ENCODE measurements around the gene GPR4. TPM values are rescaled to one million over a fixed set of nuclear protein-coding genes. Genes with fewer than 3 reads are reported as not detected.

The GPR4 gene
- total RNA-seq, 5 donors from 2014 or later (not counting 1 experiment from before 2014, with no cell fraction given), result 0.20 TPM; not detected in 4

GRCh38 chr19:45637890-45638667, 36.1 kb upstream of the GPR4 start:
- no peak overlapping the region for H3K27ac Mint-ChIP-seq
- H3K9me3 Mint-ChIP-seq, result no peaks in the 10 kb centered on the region
- Histone ChIP-seq H3K36me3 (ENCODE audit: control insufficient read depth in 2 of 2, extremely low read depth in 1 of 2, insufficient read depth in 1 of 2, low read length in 1 of 2) (no peaks in the 10 kb centered on the region), H3K27me3 (replicated peaks in 1 of 2; ENCODE audit: control insufficient read depth in 2 of 2, extremely low read depth in 1 of 2, insufficient read depth in 2 of 2, low read length in 1 of 2) (no peaks in the 10 kb centered on the region), H3K9me3 (no peaks in the 10 kb centered on the region), H3K27ac (ENCODE audit: low read length) (no peak overlapping the region), H3K4me1 (ENCODE audit: control insufficient read depth in 1 of 2, extremely low read depth in 1 of 2, insufficient read depth in 2 of 2, low read length in 2 of 2) (peaks cover 9 to 50% of the 10 kb centered on the region in 2 experiments), H3K4me3 (ENCODE audit: control insufficient read depth in 1 of 2, extremely low read depth in 1 of 2, low read length in 1 of 2) (peak overlapping the region; percentile 68 to 75)
- 91% methylated on average over 16 of the region's 19 CpGs for WGBS (ENCODE audit: insufficient coverage)
- ChIA-PET POLR2A (no interaction called here), CTCF (interaction anchor here in 1 of 2 donors (0.7 kb wide), 1 partner anchor 152 kb away, joined by 3 read pairs; no protein-coding TSS in a partner anchor)
- H3K27me3 Mint-ChIP-seq, result no peaks in the 10 kb centered on the region
- H3K4me3 Mint-ChIP-seq, result peak overlapping the region; percentile 92 to 95 (median 93)
- no peak for DNase-seq
- peaks cover 7% of the 10 kb centered on the region for H3K36me3 Mint-ChIP-seq
- ATAC-seq (replicated peaks in 1 of 4), result no peak
- peaks cover 32 to 39% (median 33%) of the 10 kb centered on the region in 3 donors for H3K4me1 Mint-ChIP-seq

- H3K4me1 Mint-ChIP-seq, result peaks cover 24 to 28% (median 26%) of the 10 kb centered on the region in 3 donors
- no peak overlapping the region for H3K27ac Mint-ChIP-seq
- DNase-seq (no peak), ATAC-seq (replicated peaks in 1 of 4) (no peak)
- ChIA-PET CTCF (interaction anchor here in 1 of 2 donors (0.7 kb wide), 1 partner anchor 1114 kb away, joined by 8 read pairs; no protein-coding TSS in a partner anchor), POLR2A (interaction anchor here in 1 of 2 donors (0.6 to 0.8 kb wide), 3 partner anchors 15 to 279 kb away, joined by 4 to 8 read pairs (median 5); no protein-coding TSS in a partner anchor)
- Histone ChIP-seq H3K4me3 (ENCODE audit: control insufficient read depth in 1 of 2, extremely low read depth in 1 of 2, low read length in 1 of 2) (no peak overlapping the region), H3K36me3 (ENCODE audit: control insufficient read depth in 2 of 2, extremely low read depth in 1 of 2, insufficient read depth in 1 of 2, low read length in 1 of 2) (peaks cover 5 to 7% of the 10 kb centered on the region in 2 donors), H3K4me1 (ENCODE audit: control insufficient read depth in 1 of 2, extremely low read depth in 1 of 2, insufficient read depth in 2 of 2, low read length in 2 of 2) (peaks cover 6 to 38% of the 10 kb centered on the region in 2 experiments), H3K9me3 (no peaks in the 10 kb centered on the region), H3K27me3 (replicated peaks in 1 of 2; ENCODE audit: control insufficient read depth in 2 of 2, extremely low read depth in 1 of 2, insufficient read depth in 2 of 2, low read length in 1 of 2) (no peaks in the 10 kb centered on the region), H3K27ac (ENCODE audit: low read length) (no peak overlapping the region)
- H3K9me3 Mint-ChIP-seq, result no peaks in the 10 kb centered on the region
- no peaks in the 10 kb centered on the region for H3K27me3 Mint-ChIP-seq
- no CpG with 5 or more reads among the region's 2 CpGs for WGBS (ENCODE audit: insufficient coverage)
- no peak overlapping the region for H3K4me3 Mint-ChIP-seq
- peaks cover 9% of the 10 kb centered on the region for H3K36me3 Mint-ChIP-seq
Measured at GRCh38 chr19:45636902-45637301, 34.9 kb upstream of the GPR4 start.

GRCh38 chr19:45636275-45636674, 34.3 kb upstream of the GPR4 start:
- H3K36me3 Mint-ChIP-seq, result peaks cover 9% of the 10 kb centered on the region
- CTCF ChIA-PET, result no interaction called here
- no peak for DNase-seq
- POLR2A ChIA-PET, result no interaction called here
- H3K9me3 ChIP-seq, result no peaks in the 10 kb centered on the region
- no peaks in the 10 kb centered on the region for H3K27me3 Mint-ChIP-seq
- WGBS (ENCODE audit: insufficient coverage), result no CpG with 5 or more reads among the region's 1 CpG
- no peak overlapping the region for H3K27ac ChIP-seq (ENCODE audit: low read length)
- H3K4me3 Mint-ChIP-seq, result no peak overlapping the region
- H3K36me3 ChIP-seq (ENCODE audit: control insufficient read depth in 2 of 2, extremely low read depth in 1 of 2, insufficient read depth in 1 of 2, low read length in 1 of 2), result peaks cover 5 to 8% of the 10 kb centered on the region in 2 donors
- H3K9me3 Mint-ChIP-seq, result no peaks in the 10 kb centered on the region
- peaks cover 4 to 32% of the 10 kb centered on the region in 2 experiments for H3K4me1 ChIP-seq (ENCODE audit: control insufficient read depth in 1 of 2, extremely low read depth in 1 of 2, insufficient read depth in 2 of 2, low read length in 2 of 2)
- H3K4me1 Mint-ChIP-seq, result peaks cover 19 to 22% (median 20%) of the 10 kb centered on the region in 3 donors
- H3K27me3 ChIP-seq (replicated peaks in 1 of 2; ENCODE audit: control insufficient read depth in 2 of 2, extremely low read depth in 1 of 2, insufficient read depth in 2 of 2, low read length in 1 of 2), result no peaks in the 10 kb centered on the region
- H3K27ac Mint-ChIP-seq, result no peak overlapping the region
- ATAC-seq (replicated peaks in 1 of 4), result no peak
- no peak overlapping the region for H3K4me3 ChIP-seq (ENCODE audit: control insufficient read depth in 1 of 2, extremely low read depth in 1 of 2, low read length in 1 of 2)

- H3K36me3 Mint-ChIP-seq, result peaks cover 9% of the 10 kb centered on the region
- no peaks in the 10 kb centered on the region for H3K9me3 Mint-ChIP-seq
- Histone ChIP-seq H3K4me1 (ENCODE audit: control insufficient read depth in 1 of 2, extremely low read depth in 1 of 2, insufficient read depth in 2 of 2, low read length in 2 of 2) (no peaks in the 10 kb centered on the region), H3K36me3 (ENCODE audit: control insufficient read depth in 2 of 2, extremely low read depth in 1 of 2, insufficient read depth in 1 of 2, low read length in 1 of 2) (peaks cover 7 to 33% of the 10 kb centered on the region in 2 donors), H3K27me3 (replicated peaks in 1 of 2; ENCODE audit: control insufficient read depth in 2 of 2, extremely low read depth in 1 of 2, insufficient read depth in 2 of 2, low read length in 1 of 2) (no peaks in the 10 kb centered on the region), H3K9me3 (no peaks in the 10 kb centered on the region), H3K27ac (ENCODE audit: low read length) (no peak overlapping the region), H3K4me3 (ENCODE audit: control insufficient read depth in 1 of 2, extremely low read depth in 1 of 2, low read length in 1 of 2) (no peak overlapping the region)
- POLR2A ChIA-PET, result no interaction called here
- DNase-seq (peak in 3 of 35 experiments; percentile 24 to 47 (median 25)), ATAC-seq (replicated peaks in 1 of 4) (peak in 1 of 4 experiments; percentile 37)
- CTCF ChIA-PET, result no interaction called here
- H3K4me3 Mint-ChIP-seq, result no peak overlapping the region
- no peak overlapping the region for H3K27ac Mint-ChIP-seq
- 78% methylated on average over 18 of the region's 27 CpGs for WGBS (ENCODE audit: insufficient coverage)
- no peaks in the 10 kb centered on the region for H3K4me1 Mint-ChIP-seq
- H3K27me3 Mint-ChIP-seq, result no peaks in the 10 kb centered on the region
Measured at GRCh38 chr19:45632468-45633196, 30.6 kb upstream of the GPR4 start.

GRCh38 chr19:45630463-45630862, 28.5 kb upstream of the GPR4 start:
- no peak for ATAC-seq (replicated peaks in 1 of 4)
- peaks cover 0 to 1% (median 0%) of the 10 kb centered on the region in 3 donors for H3K4me1 Mint-ChIP-seq
- CTCF ChIA-PET, result interaction anchor here in 1 of 2 donors (1.4 kb wide), 1 partner anchor 12 kb away, joined by 4 read pairs; no protein-coding TSS in a partner anchor
- Histone ChIP-seq H3K36me3 (ENCODE audit: control insufficient read depth in 2 of 2, extremely low read depth in 1 of 2, insufficient read depth in 1 of 2, low read length in 1 of 2) (peaks cover 9 to 49% of the 10 kb centered on the region in 2 donors), H3K4me3 (ENCODE audit: control insufficient read depth in 1 of 2, extremely low read depth in 1 of 2, low read length in 1 of 2) (no peak overlapping the region), H3K27me3 (replicated peaks in 1 of 2; ENCODE audit: control insufficient read depth in 2 of 2, extremely low read depth in 1 of 2, insufficient read depth in 2 of 2, low read length in 1 of 2) (no peaks in the 10 kb centered on the region), H3K9me3 (no peaks in the 10 kb centered on the region), H3K4me1 (ENCODE audit: control insufficient read depth in 1 of 2, extremely low read depth in 1 of 2, insufficient read depth in 2 of 2, low read length in 2 of 2) (no peaks in the 10 kb centered on the region), H3K27ac (ENCODE audit: low read length) (no peak overlapping the region)
- 48% methylated on average over 2 of the region's 2 CpGs for WGBS (ENCODE audit: insufficient coverage)
- POLR2A ChIA-PET, result no interaction called here
- no peaks in the 10 kb centered on the region for H3K9me3 Mint-ChIP-seq
- no peak for DNase-seq
- H3K27me3 Mint-ChIP-seq, result no peaks in the 10 kb centered on the region
- no peak overlapping the region for H3K4me3 Mint-ChIP-seq
- H3K27ac Mint-ChIP-seq, result no peak overlapping the region
- H3K36me3 Mint-ChIP-seq, result peaks cover 9% of the 10 kb centered on the region

GRCh38 chr19:45629704-45630103, 27.7 kb upstream of the GPR4 start:
- H3K27ac Mint-ChIP-seq, result no peak overlapping the region
- POLR2A ChIA-PET, result no interaction called here
- H3K27me3 Mint-ChIP-seq, result no peaks in the 10 kb centered on the region
- no peaks in the 10 kb centered on the region for H3K9me3 ChIP-seq
- H3K4me3 ChIP-seq (ENCODE audit: control insufficient read depth in 1 of 2, extremely low read depth in 1 of 2, low read length in 1 of 2), result no peak overlapping the region
- no peaks in the 10 kb centered on the region for H3K27me3 ChIP-seq (replicated peaks in 1 of 2; ENCODE audit: control insufficient read depth in 2 of 2, extremely low read depth in 1 of 2, insufficient read depth in 2 of 2, low read length in 1 of 2)
- WGBS (ENCODE audit: insufficient coverage), result 76% methylated on average over 3 of the region's 4 CpGs
- H3K4me3 Mint-ChIP-seq, result no peak overlapping the region
- CTCF ChIA-PET, result interaction anchor here (0.6 kb wide), 2 partner anchors 90 to 150 kb away, joined by 3 to 4 read pairs; no protein-coding TSS in a partner anchor
- H3K9me3 Mint-ChIP-seq, result no peaks in the 10 kb centered on the region
- H3K27ac ChIP-seq (ENCODE audit: low read length), result no peak overlapping the region
- DNase-seq, result no peak
- peaks cover 9 to 51% of the 10 kb centered on the region in 2 donors for H3K36me3 ChIP-seq (ENCODE audit: control insufficient read depth in 2 of 2, extremely low read depth in 1 of 2, insufficient read depth in 1 of 2, low read length in 1 of 2)
- peaks cover 0 to 2% (median 0%) of the 10 kb centered on the region in 3 donors for H3K4me1 Mint-ChIP-seq
- H3K36me3 Mint-ChIP-seq, result peaks cover 11% of the 10 kb centered on the region
- no peak for ATAC-seq (replicated peaks in 1 of 4)
- H3K4me1 ChIP-seq (ENCODE audit: control insufficient read depth in 1 of 2, extremely low read depth in 1 of 2, insufficient read depth in 2 of 2, low read length in 2 of 2), result no peaks in the 10 kb centered on the region

Data from T-cell (primary cell).